ENCODE data around the gene CIAO2A. TPM values are rescaled to one million over a fixed set of nuclear protein-coding genes. Genes with fewer than 3 reads are reported as not detected.

CIAO2A gene
- total RNA-seq, 1 experiment from 2014 or later, result 89.8 TPM

GRCh38 chr15:64095431-64095794 is 1.8 kb upstream of the CIAO2A start:
- Histone ChIP-seq H3K4me3 (ENCODE audit: low read depth in 2 of 2, low read length in 2 of 2) (peak overlapping the region; percentile 92 to 97), H3K4me1 (ENCODE audit: control insufficient read depth, insufficient read depth, low read length) (peaks cover 34% of the 10 kb centered on the region), H3K9me3 (ENCODE audit: control insufficient read depth, insufficient read depth, low read depth, low read length) (no peaks in the 10 kb centered on the region), H3K27me3 (ENCODE audit: control insufficient read depth, insufficient read depth, low read length) (no peaks in the 10 kb centered on the region), H3K27ac (ENCODE audit: low read length) (peak overlapping the region; percentile 99), H3K36me3 (ENCODE audit: control insufficient read depth, insufficient read depth, low read length) (peaks cover 3% of the 10 kb centered on the region; the same call in 1 of the 2 replicates)
- POLR2A ChIA-PET, result no interaction called here
- intact Hi-C loops (cut with micrococcal nuclease; ENCODE audit: unreplicated experiment) (no loop called here), in situ Hi-C loops (cut with HindIII; ENCODE audit: low pct_unique_long_range_greater_than_20kb, low sequenced_read_pairs) (no loop called here)
- no peak for ATAC-seq
- DNase-seq (ENCODE audit: low read depth, low spot score), result no peak
- TF ChIP-seq CTCF (IDR thresholded peaks at IDR 0.05), result no peak
- no peak for TF ChIP-seq TCF7L2 (IDR thresholded peaks at IDR 0.05; ENCODE audit: low read depth, low read length)
- TF ChIP-seq, protein P1, sequence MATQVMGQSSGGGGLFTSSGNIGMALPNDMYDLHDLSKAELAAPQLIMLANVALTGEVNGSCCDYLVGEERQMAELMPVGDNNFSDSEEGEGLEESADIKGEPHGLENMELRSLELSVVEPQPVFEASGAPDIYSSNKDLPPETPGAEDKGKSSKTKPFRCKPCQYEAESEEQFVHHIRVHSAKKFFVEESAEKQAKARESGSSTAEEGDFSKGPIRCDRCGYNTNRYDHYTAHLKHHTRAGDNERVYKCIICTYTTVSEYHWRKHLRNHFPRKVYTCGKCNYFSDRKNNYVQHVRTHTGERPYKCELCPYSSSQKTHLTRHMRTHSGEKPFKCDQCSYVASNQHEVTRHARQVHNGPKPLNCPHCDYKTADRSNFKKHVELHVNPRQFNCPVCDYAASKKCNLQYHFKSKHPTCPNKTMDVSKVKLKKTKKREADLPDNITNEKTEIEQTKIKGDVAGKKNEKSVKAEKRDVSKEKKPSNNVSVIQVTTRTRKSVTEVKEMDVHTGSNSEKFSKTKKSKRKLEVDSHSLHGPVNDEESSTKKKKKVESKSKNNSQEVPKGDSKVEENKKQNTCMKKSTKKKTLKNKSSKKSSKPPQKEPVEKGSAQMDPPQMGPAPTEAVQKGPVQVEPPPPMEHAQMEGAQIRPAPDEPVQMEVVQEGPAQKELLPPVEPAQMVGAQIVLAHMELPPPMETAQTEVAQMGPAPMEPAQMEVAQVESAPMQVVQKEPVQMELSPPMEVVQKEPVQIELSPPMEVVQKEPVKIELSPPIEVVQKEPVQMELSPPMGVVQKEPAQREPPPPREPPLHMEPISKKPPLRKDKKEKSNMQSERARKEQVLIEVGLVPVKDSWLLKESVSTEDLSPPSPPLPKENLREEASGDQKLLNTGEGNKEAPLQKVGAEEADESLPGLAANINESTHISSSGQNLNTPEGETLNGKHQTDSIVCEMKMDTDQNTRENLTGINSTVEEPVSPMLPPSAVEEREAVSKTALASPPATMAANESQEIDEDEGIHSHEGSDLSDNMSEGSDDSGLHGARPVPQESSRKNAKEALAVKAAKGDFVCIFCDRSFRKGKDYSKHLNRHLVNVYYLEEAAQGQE (IDR thresholded peaks at IDR 0.05; ENCODE audit: insufficient read depth in 1 of 2, low read depth in 2 of 2, low read length in 1 of 2), result no peak
- no peak for TF ChIP-seq POLR2AphosphoS5 (IDR thresholded peaks at IDR 0.05; ENCODE audit: low read depth, low read length)
- TF ChIP-seq SIN3A (IDR thresholded peaks at IDR 0.05; ENCODE audit: borderline replicate concordance, insufficient read depth, low read depth, low read length), result no peak
- no TSS peak for BruUV-seq (replicated peaks)
- CTCF ChIA-PET, result interaction anchor here (1.0 kb wide), 1 partner anchor 54 kb away, joined by 5 read pairs; no protein-coding TSS in a partner anchor

- TF ChIP-seq TCF7L2 (IDR thresholded peaks at IDR 0.05; ENCODE audit: low read depth, low read length), result no peak
- no peak for TF ChIP-seq CTCF (IDR thresholded peaks at IDR 0.05)
- no peak for TF ChIP-seq POLR2AphosphoS5 (IDR thresholded peaks at IDR 0.05; ENCODE audit: low read depth, low read length)
- TF ChIP-seq SIN3A (IDR thresholded peaks at IDR 0.05; ENCODE audit: borderline replicate concordance, insufficient read depth, low read depth, low read length), result no peak
- TF ChIP-seq, protein P1 (IDR thresholded peaks at IDR 0.05; ENCODE audit: insufficient read depth in 1 of 2, low read depth in 2 of 2, low read length in 1 of 2), result no peak
- POLR2A ChIA-PET, result interaction anchor here (0.6 to 0.8 kb wide), 4 partner anchors 18 to 707 kb away, joined by 3 to 9 read pairs (median 6); no protein-coding TSS in a partner anchor
- no peaks in the 10 kb centered on the region for H3K9me3 ChIP-seq (ENCODE audit: control insufficient read depth, insufficient read depth, low read depth, low read length)
- ATAC-seq, result peak; percentile 10
- in situ Hi-C loops (cut with HindIII; ENCODE audit: low pct_unique_long_range_greater_than_20kb, low sequenced_read_pairs) (no loop called here), intact Hi-C loops (cut with micrococcal nuclease; ENCODE audit: unreplicated experiment) (no loop called here)
- DNase-seq (ENCODE audit: low read depth, low spot score), result no peak
- H3K4me1 ChIP-seq (ENCODE audit: control insufficient read depth, insufficient read depth, low read length), result peaks cover 29% of the 10 kb centered on the region
- H3K27me3 ChIP-seq (ENCODE audit: control insufficient read depth, insufficient read depth, low read length), result no peaks in the 10 kb centered on the region
- CTCF ChIA-PET, result interaction anchor here (0.6 to 1.6 kb wide), 2 partner anchors 60 to 1786 kb away, joined by 3 to 10 read pairs; no protein-coding TSS in a partner anchor
- H3K4me3 ChIP-seq (ENCODE audit: low read depth in 2 of 2, low read length in 2 of 2), result peak overlapping the region; percentile 92 to 97
- peak overlapping the region; percentile 99 for H3K27ac ChIP-seq (ENCODE audit: low read length)
- TSS peak; percentile 75 for BruUV-seq (replicated peaks)
- H3K36me3 ChIP-seq (ENCODE audit: control insufficient read depth, insufficient read depth, low read length), result peaks cover 3% of the 10 kb centered on the region
These were observed 593 bp downstream of the CIAO2A start for GRCh38 chr15:64092864-64093626.
